ENCODE measurements around the gene PAK5. TPM values are rescaled to one million over a fixed set of nuclear protein-coding genes. Genes with fewer than 3 reads are reported as not detected.

Gene PAK5
- total and polyA plus RNA-seq, 2 experiments from 2014 or later: 0.57 to 1.1 TPM

DNA sequence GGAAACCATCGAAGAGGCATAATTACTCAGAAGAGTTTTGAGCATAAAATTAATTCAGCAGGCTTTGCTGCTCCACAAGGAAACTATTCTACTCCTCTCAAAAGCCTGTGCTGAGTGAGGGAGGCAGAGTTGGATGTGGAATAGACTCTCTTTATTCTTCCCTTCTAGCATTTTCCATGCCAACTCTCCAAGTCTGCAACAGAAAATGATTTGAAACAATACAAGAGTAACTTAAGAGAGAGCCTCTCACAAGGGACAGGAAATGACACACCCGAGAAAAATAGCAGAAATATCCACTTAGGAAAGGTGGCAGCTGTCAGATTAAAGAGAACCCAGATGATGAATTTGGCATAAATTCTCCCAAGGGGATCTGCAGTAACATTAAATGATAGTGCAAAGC, 350.8 kb downstream of the PAK5 start:
- Mint-ChIP-seq H3K36me3 (ENCODE audit: low read depth) (no peaks in the 10 kb centered on the region), H3K27ac (no peak overlapping the region), H3K9me3 (no peaks in the 10 kb centered on the region), H3K27me3 (ENCODE audit: insufficient read depth, low read depth, poor library complexity) (peaks cover 7% of the 10 kb centered on the region), H3K4me3 (no peak overlapping the region), H3K4me1 (peaks cover 3% of the 10 kb centered on the region; the same call in 1 of the 3 replicates)
- DNase-seq (ENCODE audit: low spot score) (no peak), ATAC-seq (no peak)
- no peaks in the 10 kb centered on the region for H3K4me1 ChIP-seq (ENCODE audit: insufficient read depth)
- no peak overlapping the region for H2AFZ ChIP-seq
- H3K36me3 ChIP-seq (ENCODE audit: insufficient read depth): no peaks in the 10 kb centered on the region
- H3K27ac ChIP-seq (ENCODE audit: low read depth): no peak overlapping the region
- no peaks in the 10 kb centered on the region for H3K79me2 ChIP-seq (replicated peaks; ENCODE audit: insufficient read depth)
- H4K20me1 ChIP-seq (replicated peaks; ENCODE audit: insufficient read depth): no peaks in the 10 kb centered on the region
- TF ChIP-seq STAT1 (IDR thresholded peaks at IDR 0.05; ENCODE audit: unreplicated experiment) (no peak), CREB1 (CRISPR knock-in tag; IDR thresholded peaks at IDR 0.05; ENCODE audit: low read depth) (no peak), JUNB (IDR thresholded peaks at IDR 0.05; ENCODE audit: unreplicated experiment) (no peak)
- TF ChIP-seq, protein P1, sequence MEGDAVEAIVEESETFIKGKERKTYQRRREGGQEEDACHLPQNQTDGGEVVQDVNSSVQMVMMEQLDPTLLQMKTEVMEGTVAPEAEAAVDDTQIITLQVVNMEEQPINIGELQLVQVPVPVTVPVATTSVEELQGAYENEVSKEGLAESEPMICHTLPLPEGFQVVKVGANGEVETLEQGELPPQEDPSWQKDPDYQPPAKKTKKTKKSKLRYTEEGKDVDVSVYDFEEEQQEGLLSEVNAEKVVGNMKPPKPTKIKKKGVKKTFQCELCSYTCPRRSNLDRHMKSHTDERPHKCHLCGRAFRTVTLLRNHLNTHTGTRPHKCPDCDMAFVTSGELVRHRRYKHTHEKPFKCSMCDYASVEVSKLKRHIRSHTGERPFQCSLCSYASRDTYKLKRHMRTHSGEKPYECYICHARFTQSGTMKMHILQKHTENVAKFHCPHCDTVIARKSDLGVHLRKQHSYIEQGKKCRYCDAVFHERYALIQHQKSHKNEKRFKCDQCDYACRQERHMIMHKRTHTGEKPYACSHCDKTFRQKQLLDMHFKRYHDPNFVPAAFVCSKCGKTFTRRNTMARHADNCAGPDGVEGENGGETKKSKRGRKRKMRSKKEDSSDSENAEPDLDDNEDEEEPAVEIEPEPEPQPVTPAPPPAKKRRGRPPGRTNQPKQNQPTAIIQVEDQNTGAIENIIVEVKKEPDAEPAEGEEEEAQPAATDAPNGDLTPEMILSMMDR (conservative IDR thresholded peaks at IDR 0.05; ENCODE audit: low read depth in 2 of 2): no peak
- no peak overlapping the region for H3K4me2 ChIP-seq
- no peaks in the 10 kb centered on the region for H3K27me3 ChIP-seq (ENCODE audit: insufficient read depth)
- no peak overlapping the region for H3K4me3 ChIP-seq
- H3K9me2 ChIP-seq (ENCODE audit: insufficient read depth): 0 out of 2 replicates have a peak, but pooled peaks cover 4% of the 10 kb centered on the region
- no peaks in the 10 kb centered on the region for H3F3A ChIP-seq (replicated peaks; ENCODE audit: low read depth)

Other genes starting within 250 kb of the PAK5 start
- gene ANKEF1, start 195.9 kb upstream of the PAK5 start, total RNA-seq (2014; rRNA removed; shearing (Covaris generic)): 8.8 and 9.7 TPM in 2 replicates
- gene ANKEF1, start 195.9 kb upstream of the PAK5 start, polyA plus RNA-seq (2016; fragmentation: Nextera tagmentation; extraction: Ambion mirVana): 4.6 and 4.7 TPM in 2 replicates